Measurements from ENCODE around the gene TCF3. TPM values are rescaled to one million over a fixed set of nuclear protein-coding genes. Genes with fewer than 3 reads are reported as not detected.
A peak's percentile ranks its signal among the peaks of the same experiment; 100 is the strongest.

Gene TCF3
- total RNA-seq, 1 donor from 2014 or later = 123 TPM

DNA sequence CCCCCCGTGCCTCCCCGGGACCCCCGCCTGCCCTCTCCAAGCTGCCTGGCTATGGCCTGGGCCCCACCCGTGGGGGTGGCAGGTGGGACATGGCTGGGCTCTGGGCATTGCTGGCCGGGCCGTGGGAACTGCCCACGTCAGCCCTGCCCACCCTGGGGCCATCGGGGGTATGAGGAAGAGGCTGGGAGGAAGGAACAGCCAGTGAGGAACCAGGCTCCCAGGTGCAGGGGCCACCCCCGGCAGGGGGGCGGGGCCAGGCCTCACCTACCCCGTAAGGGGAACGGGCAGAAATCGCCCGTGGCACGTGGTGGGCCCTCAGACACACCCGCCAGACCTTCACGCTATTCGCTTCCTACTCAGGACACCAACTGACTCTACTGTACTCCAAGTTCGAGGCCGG lies 22.4 kb downstream of the TCF3 start:
- no peak for DNase-seq (ENCODE audit: low read depth)
- TF ChIP-seq, protein P1, sequence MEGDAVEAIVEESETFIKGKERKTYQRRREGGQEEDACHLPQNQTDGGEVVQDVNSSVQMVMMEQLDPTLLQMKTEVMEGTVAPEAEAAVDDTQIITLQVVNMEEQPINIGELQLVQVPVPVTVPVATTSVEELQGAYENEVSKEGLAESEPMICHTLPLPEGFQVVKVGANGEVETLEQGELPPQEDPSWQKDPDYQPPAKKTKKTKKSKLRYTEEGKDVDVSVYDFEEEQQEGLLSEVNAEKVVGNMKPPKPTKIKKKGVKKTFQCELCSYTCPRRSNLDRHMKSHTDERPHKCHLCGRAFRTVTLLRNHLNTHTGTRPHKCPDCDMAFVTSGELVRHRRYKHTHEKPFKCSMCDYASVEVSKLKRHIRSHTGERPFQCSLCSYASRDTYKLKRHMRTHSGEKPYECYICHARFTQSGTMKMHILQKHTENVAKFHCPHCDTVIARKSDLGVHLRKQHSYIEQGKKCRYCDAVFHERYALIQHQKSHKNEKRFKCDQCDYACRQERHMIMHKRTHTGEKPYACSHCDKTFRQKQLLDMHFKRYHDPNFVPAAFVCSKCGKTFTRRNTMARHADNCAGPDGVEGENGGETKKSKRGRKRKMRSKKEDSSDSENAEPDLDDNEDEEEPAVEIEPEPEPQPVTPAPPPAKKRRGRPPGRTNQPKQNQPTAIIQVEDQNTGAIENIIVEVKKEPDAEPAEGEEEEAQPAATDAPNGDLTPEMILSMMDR (IDR thresholded peaks at IDR 0.05; ENCODE audit: insufficient read depth, low read length, poor library complexity, severe bottlenecking) = no peak
- Histone ChIP-seq H3K36me3 (ENCODE audit: control insufficient read depth, insufficient read depth, low read length) (peaks cover 2% of the 10 kb centered on the region), H3K4me3 (ENCODE audit: low read depth, low read length) (no peak overlapping the region), H3K27me3 (ENCODE audit: control insufficient read depth, insufficient read depth, low read length) (no peaks in the 10 kb centered on the region)

DNA sequence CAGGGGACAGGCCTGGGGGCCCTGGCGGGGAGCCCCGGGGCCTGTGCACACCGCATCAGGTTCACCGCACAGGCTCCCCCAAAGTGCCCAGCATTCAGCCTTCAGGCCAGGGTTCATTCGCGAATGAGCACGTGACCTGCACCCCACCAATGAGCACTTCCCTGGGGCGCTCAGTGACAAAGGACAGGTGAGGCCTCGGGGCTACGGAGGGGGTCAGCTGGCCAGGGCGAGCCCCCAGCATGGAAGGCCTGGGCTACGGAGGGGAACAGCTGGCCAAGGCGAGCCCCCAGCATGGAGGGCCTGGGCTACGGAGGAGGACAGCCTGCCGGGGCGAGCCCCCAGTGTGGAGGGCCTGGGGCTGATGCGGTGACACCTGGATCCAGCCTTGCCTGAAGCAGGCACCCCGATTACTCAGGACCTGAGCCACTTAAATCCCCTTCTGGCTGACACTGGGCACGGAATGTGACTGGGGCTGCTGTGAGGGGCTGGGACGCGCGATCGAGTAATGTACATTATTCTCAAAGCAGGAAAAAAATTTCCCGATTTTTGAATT lies 23.1 kb downstream of the TCF3 start:
- TF ChIP-seq, protein P1 (IDR thresholded peaks at IDR 0.05; ENCODE audit: insufficient read depth, low read length, poor library complexity, severe bottlenecking) = no peak
- Histone ChIP-seq H3K27me3 (ENCODE audit: control insufficient read depth, insufficient read depth, low read length) (no peaks in the 10 kb centered on the region), H3K4me3 (ENCODE audit: low read depth, low read length) (no peak overlapping the region), H3K36me3 (ENCODE audit: control insufficient read depth, insufficient read depth, low read length) (peaks cover 2% of the 10 kb centered on the region)
- DNase-seq (ENCODE audit: low read depth) = no peak

DNA sequence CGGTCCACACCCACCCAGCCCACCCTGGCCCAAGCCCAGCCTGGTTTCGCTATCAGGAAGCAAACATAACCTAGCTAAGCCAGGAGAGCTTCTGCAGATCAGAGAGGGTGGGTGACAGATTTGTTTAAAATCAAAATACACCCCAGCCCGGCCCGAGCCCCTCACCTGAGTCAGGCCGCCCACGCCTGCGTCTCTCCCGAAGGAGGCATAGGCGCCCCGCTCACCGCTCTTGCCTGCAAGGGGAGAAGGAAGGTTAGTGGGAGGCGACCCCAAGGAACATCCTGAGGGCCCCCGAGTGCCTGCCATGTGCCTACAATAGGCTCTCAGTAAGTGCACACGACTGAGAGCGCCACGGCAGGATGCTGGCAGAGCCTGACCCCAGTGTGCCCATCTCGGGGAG lies 25.2 kb downstream of the TCF3 start:
- TF ChIP-seq, protein P1 (IDR thresholded peaks at IDR 0.05; ENCODE audit: insufficient read depth, low read length, poor library complexity, severe bottlenecking) = no peak
- H3K27me3 ChIP-seq (ENCODE audit: control insufficient read depth, insufficient read depth, low read length) = no peaks in the 10 kb centered on the region
- H3K36me3 ChIP-seq (ENCODE audit: control insufficient read depth, insufficient read depth, low read length) = peaks cover 6% of the 10 kb centered on the region
- no peak overlapping the region for H3K4me3 ChIP-seq (ENCODE audit: low read depth, low read length)
- DNase-seq (ENCODE audit: low read depth) = no peak

DNA sequence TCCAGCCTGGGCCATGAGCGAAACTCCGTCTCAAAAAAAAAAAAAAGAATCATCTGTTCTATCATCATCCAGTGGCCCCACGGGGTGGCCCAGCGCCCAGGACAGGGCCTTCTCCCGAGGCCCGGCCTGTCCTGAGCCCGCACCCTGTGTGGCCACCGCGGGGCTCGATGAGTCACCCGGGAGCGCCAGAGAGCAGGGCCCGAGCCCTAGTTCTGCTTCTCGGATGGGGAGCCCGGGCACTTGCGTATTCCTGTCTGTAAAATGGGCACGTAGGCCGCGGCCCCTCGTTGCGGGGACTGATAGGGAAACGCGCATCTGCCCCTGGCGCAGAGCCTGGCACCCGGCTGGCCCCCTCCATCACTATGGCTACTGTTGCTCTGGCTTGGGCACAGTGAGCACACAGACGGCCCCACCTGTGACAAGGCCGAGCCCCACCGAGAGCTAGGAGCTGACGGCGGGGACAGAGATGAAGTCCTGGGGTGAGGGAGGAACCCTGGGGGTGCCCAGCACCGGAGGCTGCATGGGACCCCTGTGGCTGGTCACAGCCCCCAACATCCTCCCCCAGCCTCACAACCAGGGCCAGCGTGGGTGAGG lies 25.9 kb downstream of the TCF3 start:
- peaks cover 6% of the 10 kb centered on the region for H3K36me3 ChIP-seq (ENCODE audit: control insufficient read depth, insufficient read depth, low read length)
- H3K4me3 ChIP-seq (ENCODE audit: low read depth, low read length) = no peak overlapping the region
- no peaks in the 10 kb centered on the region for H3K27me3 ChIP-seq (ENCODE audit: control insufficient read depth, insufficient read depth, low read length)
- DNase-seq (ENCODE audit: low read depth) = no peak
- TF ChIP-seq, protein P1 (IDR thresholded peaks at IDR 0.05; ENCODE audit: insufficient read depth, low read length, poor library complexity, severe bottlenecking) = no peak

DNA sequence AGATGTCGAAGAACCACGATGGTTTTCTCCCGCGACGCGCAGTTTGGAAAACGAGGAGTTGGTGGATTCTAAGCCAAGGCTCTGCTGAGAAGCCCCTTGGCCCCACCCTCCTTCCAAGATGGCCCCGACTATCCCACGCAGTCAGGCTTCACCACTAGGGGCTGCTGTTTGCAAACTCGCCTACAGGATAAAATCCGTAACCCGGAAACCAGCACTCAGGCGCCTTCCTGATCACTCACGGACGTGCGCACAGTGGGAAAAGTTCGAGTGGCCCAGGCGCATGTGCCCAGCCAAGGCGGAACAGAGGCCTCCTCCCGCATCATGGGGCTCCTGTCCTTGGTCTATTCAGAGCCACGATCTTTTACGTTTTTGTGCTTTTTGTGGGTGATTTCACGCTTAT lies 28.0 kb downstream of the TCF3 start:
- TF ChIP-seq, protein P1 (IDR thresholded peaks at IDR 0.05; ENCODE audit: insufficient read depth, low read length, poor library complexity, severe bottlenecking) = peak; percentile 73
- H3K4me3 ChIP-seq (ENCODE audit: low read depth, low read length) = no peak overlapping the region
- H3K36me3 ChIP-seq (ENCODE audit: control insufficient read depth, insufficient read depth, low read length) = peaks cover 6% of the 10 kb centered on the region
- H3K27me3 ChIP-seq (ENCODE audit: control insufficient read depth, insufficient read depth, low read length) = no peaks in the 10 kb centered on the region
- no peak for DNase-seq (ENCODE audit: low read depth)

DNA sequence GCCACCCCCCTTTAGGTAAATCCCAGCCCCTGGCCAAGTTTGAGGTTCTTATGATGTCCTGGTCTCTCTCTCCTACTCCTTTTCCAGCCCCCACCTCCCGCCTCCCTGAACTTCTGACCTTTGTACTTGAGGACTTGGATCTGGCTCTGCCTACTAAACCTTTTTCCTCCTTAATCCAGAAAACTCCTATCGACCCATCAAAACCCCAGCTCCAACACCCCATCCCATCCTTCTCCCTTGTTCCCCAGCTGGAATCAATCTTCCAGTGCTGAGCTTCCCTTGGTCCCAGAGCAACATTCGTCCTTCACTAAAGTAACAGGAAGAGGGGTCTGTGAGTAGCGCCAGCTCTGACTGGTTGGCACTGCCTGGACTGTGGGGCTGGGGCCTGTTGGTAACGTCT lies 29.9 kb downstream of the TCF3 start:
- DNase-seq (ENCODE audit: low read depth) = no peak
- Histone ChIP-seq H3K27me3 (ENCODE audit: control insufficient read depth, insufficient read depth, low read length) (no peaks in the 10 kb centered on the region), H3K36me3 (ENCODE audit: control insufficient read depth, insufficient read depth, low read length) (peaks cover 6% of the 10 kb centered on the region), H3K4me3 (ENCODE audit: low read depth, low read length) (no peak overlapping the region)
- TF ChIP-seq, protein P1 (IDR thresholded peaks at IDR 0.05; ENCODE audit: insufficient read depth, low read length, poor library complexity, severe bottlenecking) = no peak
